VCaP (cell line): Measurements from ENCODE around the gene ATP12A.

ENCODE experiments used
- H3K27ac ChIP-seq: fragments of 450-650 bp; 2 replicates; pipeline ENCODE4 v1.5.1; 2017
- TF ChIP-seq, protein P1 (sequence below): fragments of 450-650 bp; conservative IDR thresholded peaks from 2 replicates; pipeline ENCODE4 v1.5.1; 2017; ENCODE audit warnings: mild to moderate bottlenecking, moderate library complexity

ATP12A gene

DNA sequence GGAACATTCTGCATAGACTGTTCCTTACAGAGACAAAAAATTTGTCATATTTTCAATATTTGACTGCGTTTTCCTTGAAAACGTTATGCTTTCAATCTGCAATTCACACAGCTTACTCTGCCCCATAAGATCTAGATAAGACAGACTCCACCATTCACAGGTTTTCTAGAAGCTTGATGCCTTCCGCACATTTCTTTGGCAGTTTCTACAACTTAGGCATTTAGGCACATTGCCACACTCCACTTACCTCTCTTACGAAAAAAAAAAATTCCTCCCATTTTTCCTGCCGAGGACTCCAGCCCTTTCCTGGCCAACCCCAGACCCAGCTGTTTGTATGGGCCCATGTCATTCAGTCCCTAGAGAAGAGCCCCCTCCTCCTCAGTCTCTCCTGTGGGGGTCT is 11.2 kb downstream of the ATP12A start:
- H3K27ac ChIP-seq: no peak overlapping the region
- TF ChIP-seq, protein P1, sequence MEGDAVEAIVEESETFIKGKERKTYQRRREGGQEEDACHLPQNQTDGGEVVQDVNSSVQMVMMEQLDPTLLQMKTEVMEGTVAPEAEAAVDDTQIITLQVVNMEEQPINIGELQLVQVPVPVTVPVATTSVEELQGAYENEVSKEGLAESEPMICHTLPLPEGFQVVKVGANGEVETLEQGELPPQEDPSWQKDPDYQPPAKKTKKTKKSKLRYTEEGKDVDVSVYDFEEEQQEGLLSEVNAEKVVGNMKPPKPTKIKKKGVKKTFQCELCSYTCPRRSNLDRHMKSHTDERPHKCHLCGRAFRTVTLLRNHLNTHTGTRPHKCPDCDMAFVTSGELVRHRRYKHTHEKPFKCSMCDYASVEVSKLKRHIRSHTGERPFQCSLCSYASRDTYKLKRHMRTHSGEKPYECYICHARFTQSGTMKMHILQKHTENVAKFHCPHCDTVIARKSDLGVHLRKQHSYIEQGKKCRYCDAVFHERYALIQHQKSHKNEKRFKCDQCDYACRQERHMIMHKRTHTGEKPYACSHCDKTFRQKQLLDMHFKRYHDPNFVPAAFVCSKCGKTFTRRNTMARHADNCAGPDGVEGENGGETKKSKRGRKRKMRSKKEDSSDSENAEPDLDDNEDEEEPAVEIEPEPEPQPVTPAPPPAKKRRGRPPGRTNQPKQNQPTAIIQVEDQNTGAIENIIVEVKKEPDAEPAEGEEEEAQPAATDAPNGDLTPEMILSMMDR: no peak

DNA sequence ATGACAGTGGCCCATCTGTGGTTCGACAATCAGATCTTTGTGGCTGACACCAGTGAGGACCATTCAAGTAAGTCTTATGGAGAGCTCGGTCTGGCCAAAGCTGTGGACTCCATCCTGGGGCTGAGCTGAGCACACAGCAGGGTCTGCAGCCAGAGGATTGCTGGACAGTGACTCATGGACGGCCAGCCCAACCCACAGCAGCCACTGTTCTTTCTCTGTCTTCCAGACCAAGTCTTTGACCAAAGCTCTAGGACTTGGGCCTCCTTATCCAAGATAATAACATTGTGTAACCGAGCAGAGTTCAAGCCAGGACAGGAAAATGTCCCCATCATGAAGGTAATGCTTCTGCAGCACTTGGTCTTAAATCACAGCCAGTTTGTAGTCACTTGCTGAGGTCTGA is 12.4 kb downstream of the ATP12A start:
- no peak overlapping the region for H3K27ac ChIP-seq
- TF ChIP-seq, protein P1: no peak

DNA sequence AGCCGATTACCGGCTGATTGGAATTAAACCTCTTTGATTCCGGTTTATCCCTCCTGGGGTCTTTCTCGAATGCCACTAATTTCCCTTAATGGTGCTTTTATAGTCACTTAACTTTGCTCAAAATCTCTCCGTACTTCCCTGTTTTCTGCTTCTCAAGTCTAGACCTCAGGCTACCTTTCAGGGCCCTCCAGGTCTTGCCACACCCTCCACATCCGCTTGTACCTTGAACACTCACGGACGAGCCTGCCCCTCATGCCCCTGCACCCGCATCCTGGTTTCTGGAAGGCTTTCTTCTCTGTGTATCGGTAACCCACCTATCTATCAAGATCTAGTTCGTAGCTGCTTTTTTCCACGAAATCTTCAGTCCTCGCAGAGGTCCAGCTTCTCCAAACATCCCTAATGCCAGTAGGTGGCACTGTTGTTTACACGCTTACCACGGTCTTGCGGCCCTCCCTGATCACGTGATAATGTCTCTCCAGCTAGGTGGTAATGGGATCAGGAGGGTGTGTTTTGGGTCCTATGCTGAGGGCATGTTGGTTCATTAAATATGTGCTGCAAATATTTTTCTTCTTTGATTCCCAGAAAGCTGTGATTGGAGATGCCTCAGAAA is 13.8 kb downstream of the ATP12A start:
- H3K27ac ChIP-seq: no peak overlapping the region
- TF ChIP-seq, protein P1: peak; percentile 84

DNA sequence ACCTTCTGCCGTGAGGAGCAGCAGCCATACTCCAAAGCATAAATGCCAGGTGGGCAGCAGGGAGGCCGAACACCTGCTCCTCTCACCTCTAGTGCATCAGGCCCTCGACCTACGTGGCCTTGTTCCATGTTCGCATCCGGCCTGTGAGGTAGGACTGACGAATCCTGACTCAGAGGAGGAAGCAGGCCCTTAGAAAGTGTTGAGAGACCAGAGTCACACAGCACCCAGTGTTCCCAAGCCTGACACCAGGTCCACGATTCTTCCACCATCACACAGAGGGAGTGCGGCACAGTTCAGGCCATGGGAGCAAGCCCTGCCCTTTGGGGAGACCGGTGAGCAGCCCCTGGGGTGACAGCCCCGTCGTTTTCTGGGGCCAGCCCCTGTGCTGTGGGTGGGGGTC is 14.7 kb downstream of the ATP12A start:
- TF ChIP-seq, protein P1: no peak
- H3K27ac ChIP-seq: no peak overlapping the region

DNA sequence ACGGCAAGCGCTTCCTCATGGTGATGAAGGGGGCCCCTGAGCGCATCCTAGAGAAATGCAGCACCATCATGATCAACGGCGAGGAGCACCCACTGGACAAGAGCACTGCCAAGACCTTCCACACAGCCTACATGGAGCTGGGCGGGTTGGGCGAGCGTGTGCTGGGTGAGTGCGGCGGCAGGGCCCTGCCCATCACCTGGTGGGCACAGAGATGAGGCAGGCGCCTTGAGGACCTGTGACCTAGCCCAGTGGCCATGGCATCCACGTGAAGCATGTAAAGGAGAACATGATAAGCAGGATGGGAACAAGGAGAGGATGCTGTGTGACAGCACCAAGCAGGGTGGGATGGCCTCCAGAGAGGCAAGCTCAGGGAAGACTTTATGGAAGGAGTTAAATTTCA is 18.5 kb downstream of the ATP12A start:
- H3K27ac ChIP-seq: no peak overlapping the region
- TF ChIP-seq, protein P1: no peak

DNA sequence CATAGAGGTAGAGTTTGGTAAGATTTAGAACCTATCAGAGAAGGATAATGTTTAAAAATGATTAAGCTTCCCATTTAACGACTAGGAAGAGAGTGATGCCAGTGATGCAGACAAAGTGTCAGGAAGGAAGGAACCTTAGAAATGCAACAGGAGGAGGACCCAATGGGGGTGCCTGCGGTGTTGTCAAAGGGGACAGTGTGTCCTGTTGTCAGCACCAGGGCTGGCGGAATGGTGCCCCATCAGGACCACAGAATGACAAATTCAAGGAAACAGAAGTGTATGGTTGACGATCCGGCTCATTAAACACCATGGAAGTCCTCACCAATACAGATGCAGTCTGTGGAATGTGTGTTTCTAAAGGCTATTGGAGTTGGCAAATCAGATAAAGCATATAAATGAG is 19.3 kb downstream of the ATP12A start:
- TF ChIP-seq, protein P1: no peak
- no peak overlapping the region for H3K27ac ChIP-seq

DNA sequence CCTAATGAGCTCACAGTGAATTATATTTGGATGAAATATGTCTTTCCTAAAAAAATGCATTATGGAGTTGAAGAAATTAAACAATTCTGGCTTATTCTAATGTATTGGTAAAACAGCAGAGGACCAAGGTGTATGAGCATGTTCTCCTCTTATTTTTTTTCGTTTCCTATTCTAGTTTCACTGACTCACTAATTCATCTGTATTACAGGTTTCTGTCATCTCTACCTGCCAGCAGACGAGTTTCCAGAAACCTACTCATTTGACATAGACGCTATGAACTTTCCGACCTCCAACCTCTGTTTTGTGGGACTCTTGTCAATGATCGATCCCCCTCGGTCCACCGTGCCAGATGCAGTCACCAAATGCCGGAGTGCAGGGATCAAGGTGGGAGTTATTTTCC is 20.3 kb downstream of the ATP12A start:
- TF ChIP-seq, protein P1: no peak

More for the DNA sequence above, 20.3 kb downstream of the ATP12A start:
- no peak overlapping the region for H3K27ac ChIP-seq
